Left hindlimb (tissue), 1 donor: ENCODE data around the gene TBC1D22A.
"Not testable (repeated sequence)": the region's sequence is repeated elsewhere in the genome, so short reads cannot be mapped to it uniquely, and the experiment has no call there.

Experiments used
- DNase-seq: peaks from one replicate; pipeline ENCODE4 v3.0.0-alpha.2; 2018

Gene TBC1D22A

DNA sequence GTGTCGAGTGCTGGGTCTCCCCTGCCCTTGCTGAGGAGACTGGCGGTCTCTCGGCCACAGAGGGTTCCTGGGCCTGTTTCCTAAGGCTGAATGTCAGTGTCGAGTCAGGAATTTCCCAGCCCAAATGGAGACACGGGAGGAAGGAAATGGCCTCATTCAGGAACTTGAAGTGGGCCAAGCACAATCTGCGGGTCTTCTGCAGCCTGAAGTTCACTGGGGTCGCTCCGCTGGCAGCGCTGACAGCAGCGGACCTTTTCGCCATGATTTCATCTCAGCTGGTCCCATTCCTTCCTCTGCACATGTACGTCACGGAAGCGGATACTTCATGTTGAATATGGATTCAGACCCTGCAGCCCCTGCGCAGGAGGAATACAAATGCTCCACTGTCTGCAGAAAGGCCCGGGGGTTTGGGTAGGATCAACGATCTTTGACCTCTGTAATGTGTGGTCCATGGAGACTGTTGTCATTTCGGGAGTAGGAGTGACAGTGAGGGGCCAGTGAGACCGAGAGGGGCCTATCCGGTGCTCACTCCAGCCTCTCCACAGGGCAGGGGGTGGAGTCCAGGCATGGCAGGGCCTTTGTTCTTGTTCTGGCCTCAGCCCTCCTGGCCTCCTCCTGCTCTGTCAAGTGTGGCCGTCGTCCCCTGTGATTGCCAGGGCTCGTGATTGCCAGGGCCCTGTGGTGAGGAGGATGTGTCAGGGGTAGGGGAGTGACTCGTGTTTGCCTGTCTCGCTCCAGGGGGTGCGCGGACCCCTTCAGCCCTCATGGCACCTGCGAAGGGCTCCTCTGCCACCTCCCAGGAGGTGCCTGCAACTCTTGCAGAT lies 402.3 kb downstream of the TBC1D22A start:
- DNase-seq: peak; percentile 33

DNA sequence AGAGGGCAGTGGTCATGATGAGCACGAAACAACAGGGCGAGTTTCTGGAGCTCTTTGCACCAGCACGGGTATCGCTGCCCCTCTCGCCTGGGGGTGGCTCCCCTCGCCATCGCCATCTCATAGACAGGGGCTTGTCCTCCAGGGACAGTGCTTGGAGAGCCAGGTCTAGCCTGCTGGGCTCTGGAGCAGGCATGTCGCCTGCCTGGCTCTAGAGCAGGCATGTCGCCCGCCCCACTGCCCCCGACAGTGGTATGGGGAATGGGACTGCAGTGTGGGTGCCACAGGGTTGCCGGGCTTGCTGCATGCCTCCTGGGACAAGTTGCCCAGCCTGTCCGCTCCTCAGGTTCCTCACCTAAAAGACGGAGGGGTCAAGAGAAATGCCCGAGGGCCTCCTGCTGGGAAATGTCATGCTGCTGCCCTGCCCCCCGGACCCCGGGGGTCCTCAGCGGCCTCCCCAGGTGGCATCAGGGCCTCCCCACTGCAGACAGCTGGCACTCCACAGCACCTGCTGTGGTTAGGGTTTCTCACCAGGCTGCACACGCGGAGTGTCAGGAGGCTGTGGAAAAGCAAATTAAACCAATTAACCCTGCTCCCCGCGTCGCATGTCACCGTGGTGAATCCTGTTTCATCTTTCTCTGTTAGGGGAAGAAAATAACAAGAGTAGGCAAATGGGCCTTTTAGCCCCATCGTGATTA lies 403.0 kb downstream of the TBC1D22A start:
- peak; percentile 13 for DNase-seq

DNA sequence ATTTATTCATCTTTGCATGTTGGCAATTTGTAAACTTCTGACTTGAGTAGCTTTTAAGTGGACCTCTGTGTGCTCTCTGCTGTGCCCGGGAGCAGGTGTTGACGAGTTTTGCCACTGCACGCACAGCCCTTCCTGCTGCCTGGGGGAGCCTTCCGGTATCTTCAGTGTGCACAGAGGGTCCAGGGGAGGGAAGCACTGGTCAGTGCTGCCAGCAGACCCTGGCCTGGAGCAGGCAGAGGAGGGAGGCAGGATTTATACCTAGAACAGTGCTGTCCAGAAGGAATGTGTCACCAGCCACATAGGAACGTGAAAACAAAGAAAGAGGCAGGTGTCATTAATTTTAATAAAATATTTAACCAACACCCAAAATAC lies 403.6 kb downstream of the TBC1D22A start:
- no peak for DNase-seq

DNA sequence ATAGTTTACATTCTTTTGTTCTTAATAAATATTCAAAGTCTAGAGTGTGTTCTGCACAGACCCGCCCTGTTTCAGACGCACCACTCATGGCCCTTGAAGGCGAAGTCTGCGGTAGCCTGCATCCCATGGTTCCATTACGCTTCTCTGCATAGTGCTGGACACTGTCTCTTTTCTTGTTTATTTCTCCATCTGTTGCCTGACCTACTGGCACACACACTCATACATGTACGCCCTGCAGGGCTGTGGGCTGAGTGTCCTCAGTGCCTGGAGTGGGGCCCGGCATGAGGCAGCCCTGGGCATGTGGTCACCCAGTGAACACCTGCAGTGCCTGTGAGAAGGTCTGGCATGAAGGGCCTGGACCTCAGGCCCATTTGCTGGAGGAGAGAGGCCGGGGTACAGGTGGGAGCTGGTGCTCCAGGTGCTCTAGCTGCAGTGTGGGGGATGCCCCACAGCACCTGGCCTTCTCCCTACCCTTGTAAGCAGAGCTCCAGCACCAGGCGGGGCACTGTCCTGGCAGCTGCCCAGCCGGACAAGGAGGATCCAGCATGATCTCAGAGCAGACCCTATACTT lies 404.1 kb downstream of the TBC1D22A start:
- no peak for DNase-seq

DNA sequence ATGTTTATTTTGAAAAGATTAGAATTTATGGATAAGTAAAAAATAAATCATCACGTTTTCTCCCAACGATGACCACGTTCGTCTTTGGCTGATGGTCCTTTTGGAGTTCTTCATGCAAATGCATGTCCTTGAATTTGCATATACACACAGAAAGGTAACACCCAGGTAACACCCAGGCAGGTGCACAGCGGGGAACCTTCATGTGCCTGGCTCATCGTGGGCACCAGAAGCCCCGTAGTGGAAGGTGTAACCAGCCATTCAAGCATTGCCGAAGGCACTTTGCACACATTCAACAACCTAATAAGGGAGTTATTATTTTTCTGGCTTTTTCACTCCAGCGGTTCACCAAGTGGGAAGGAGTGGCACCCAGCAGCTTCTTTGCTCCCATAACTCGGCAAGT lies 404.6 kb downstream of the TBC1D22A start:
- DNase-seq: peak; percentile 4

DNA sequence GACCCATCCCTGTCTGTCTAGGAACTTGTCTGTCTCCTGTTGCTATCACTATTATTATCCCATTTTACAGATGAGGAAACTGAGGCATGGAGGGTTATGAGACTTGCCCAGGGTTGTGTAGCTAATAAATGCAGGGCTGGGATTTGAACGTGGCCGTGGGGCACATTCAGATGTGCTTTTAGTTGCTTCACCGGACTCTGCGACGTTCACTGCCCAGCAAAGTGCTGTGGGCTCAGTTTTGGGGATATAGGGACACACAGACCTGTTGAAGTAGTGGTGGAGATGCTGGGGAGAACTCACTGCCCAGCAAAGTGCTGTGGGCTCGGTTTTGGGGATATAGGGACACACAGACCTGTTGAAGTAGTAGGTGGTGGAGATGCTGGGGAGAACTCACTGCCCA lies 405.5 kb downstream of the TBC1D22A start:
- DNase-seq: not testable (repeated sequence)

DNA sequence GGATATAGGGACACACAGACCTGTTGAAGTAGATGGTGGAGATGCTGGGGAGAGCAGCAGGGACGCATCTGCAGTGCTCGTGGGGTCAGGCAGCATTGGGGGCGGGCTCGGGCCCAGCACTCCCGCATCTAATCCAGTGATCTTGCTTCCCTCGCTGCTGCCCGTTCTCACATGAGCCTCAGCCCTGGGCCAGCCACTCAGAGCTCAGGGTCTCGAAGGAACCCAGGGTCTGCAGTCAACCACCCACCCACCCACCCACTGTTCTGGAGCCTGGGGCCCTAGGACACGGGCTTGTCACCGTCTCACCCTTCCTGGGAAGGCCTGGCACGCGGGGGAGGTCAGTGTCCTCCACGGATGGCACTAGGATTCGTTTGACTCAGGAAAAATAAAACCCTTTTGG lies 406.0 kb downstream of the TBC1D22A start:
- DNase-seq: peak; percentile 9

DNA sequence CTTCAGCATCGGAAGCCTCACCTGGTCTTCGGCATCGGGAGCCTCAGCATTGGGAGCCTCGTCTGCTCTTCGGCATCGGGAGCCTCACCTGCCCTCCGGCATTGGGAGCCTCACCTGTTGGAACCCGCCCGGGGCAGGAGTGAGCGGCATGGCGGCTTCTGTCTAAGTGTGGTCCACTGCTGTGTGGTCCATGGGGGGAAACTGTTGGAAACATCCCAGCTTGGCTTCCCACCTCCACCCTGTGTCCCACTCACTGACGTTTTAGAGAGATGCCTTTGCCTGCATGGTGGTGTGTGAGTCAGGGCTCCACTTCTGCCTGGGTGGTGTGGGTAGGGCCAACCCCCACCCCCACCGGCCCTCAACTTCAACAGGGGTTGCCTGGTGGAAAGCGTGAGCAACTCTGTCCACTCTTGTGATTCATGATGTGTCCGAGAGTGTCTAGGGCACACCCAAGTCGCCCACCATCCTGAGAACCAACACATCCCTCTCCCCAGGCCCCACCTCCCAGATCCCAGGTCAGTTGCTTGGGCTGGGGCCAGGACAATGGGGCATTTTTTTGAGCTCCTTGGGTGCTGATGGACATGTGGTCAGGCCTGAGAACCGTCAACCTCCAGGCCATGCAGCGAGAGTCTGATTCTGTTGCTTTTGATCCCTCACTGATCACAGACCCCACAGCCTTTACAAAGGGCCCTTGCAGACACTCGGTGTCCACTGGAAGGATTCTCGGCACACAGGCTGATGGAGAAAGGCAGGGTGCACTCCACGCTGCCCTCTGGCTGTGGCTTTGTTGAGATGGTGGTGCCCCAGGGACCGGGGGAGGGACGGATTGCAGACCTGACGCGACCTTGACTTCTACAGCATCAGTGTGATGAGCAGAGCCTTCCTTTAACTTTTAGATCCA lies 406.7 kb downstream of the TBC1D22A start:
- DNase-seq: peak; percentile 15

DNA sequence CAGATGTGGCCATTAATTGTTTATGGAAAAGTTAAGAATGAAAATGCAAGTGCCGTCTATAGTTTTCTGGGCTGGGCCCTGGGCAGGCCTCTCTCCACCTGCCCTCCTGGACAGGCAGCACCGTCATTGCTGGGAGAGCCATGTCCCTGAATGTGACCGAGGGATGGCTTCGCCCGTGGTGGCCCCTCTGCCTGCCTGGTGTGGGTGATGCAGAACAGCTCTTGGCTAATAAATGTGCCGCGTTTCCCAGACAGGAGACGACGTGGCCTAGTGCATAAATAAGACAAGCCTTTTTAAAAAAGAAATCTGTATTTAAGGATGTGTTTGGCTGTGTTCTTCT lies 407.3 kb downstream of the TBC1D22A start:
- DNase-seq: peak; percentile 8

DNA sequence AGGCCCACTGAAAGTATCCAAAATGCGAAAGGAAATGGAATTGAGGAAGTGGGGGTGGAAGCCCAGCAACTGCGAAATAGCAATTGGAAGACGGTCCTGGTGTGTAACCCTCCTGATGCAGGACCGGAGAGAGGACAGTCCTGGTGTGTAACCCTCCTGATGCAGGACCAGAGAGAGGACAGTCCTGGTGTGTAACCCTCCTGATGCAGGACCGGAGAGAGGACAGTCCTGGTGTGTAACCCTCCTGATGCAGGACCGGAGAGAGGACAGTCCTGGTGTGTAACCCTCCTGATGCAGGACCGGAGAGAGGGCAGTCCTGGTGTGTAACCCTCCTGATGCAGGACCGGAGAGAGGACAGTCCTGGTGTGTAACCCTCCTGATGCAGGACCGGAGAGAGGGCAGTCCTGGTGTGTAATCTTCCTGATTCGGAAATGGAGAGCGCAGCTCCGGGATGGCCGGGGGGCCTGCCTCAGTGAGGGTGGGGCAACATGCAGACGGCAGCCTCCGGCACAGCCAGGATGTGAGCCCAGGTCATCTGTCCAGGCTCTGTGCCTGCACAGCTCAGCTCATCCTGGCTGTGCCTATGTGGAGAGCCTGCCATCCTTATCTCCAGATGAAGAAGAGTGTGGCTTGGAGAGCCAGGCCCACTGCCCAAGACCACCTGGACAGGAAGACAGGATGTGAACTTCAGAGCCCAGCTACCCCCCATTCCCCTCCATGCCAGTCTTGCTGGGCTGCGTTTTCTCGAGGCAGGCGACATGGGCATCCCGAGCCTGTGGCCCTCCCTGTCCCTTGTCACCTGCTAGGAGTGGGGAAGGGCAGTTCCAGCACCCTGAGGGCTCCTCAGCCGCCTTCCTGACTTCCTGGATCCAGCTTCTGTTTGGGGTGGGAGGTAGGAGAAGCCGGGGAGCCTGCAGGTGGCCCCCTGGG lies 408.3 kb downstream of the TBC1D22A start:
- DNase-seq: peak; percentile 20

DNA sequence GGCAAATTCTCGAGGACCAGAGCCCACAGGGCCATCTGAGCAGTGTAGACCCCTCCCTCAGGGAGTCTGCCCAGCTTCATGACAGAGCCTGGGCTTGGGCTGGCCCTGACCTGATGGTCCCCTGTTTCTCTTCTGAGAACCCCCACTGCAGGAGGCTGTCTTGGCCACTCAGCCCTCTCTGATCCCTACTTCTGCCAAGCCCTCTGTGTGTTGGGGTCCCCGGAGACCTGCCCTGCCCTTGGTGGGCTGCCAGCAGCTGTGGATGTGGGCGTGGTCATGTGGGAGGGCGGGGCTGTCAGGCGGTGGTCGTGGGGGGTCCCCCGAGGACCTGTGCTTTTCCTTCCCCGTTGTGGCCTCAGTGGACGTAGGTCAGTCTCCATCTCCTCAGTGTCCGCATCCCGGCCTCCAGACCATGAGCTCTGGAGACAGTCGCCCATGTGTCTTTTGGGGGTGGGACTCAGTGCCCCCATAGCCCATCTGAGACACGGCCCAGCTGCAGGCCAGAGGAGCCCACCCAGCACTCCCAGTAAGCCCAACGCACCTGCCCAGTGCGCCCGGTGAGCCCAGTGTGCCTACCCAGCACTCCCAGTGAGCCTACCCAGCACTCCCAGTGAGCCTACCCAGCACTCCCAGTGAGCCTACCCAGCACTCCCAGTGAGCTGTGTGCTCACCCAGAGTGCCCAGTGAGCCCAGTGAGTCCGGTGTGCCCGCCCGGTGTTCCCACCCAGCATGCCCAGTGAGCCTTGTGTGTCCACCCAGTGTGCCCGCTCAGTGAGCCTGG lies 409.2 kb downstream of the TBC1D22A start:
- DNase-seq: peak; percentile 26

DNA sequence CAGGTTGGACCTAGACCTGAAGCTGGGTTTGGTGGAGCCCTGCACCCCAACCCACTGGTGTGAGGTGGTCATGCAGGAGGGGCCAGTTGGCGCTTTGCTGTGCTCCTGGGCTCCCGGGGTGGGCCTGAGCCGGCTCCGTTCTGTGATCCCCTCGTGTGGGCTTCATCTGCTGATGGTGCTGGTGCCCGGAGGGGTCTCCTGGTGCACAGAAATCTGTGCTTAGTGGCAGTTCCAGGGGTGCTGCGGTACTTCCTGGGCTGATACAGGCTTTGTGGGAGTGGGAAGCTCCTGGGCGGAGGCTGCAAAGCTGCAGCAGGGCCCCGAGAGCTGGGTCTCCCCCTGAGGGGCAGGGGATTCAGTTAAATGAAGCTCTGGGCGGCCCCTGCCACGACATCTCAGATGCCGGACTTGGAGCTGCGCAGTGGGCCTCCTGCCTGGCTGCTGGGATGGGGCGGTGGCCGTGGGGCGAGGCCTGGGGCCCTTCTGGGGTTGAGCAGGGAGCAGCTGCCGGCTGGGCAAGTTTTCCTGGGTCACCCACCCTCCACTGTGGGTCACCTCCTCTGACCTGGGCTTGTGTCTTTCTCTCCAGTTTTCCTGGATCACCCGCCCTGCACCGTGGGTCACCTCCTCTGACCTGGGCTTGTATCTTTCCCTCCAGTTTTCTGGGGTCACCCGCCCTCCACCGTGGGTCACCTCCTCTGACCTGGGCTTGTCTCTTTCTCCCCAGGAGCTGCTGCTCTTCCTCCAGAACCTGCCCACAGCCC lies 410.5 kb downstream of the TBC1D22A start:
- DNase-seq: peak; percentile 12

DNA sequence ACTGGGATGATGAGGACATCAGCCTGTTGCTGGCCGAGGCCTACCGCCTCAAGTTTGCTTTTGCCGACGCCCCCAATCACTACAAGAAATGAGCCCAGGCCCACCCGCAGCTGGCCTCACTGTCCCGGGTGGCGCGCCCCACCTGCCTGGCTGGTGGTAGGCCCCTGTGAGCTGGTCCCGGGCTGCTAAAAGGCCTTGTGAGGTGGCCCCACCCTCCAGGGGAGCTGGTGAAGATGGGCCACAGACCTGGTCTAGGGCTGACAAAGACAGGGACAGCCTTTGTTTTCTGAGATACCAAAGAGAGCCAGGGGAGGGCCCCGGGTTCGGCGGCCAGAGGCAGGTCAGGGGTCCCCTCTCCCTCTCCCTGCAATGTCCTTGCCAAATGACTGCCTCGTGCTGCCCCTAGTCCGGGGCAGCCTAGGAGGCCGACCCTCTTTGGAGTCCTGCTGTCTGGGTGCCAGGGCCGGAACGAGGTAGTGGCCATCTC lies 411.1 kb downstream of the TBC1D22A start:
- peak; percentile 22 for DNase-seq

DNA sequence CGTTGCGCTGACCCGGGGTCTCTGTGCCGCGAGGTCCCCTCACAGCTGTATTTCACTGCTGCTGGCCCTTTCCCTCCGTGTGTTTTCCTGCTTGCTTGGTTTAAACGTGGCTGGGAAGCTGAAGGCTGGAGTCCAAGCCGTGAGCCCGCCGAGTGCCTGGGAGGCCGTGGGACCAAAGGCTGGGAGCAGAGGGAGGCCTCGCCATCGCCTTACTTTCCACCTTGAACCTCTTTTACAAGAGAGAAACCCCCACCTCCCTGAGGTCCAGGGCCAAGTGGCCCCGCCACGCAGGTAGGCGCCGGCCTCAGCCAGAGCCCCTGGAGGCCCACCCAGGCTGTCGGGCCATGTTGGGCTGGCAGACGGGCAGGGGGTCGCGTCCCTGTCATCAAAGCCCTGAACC lies 411.6 kb downstream of the TBC1D22A start:
- peak; percentile 15 for DNase-seq

DNA sequence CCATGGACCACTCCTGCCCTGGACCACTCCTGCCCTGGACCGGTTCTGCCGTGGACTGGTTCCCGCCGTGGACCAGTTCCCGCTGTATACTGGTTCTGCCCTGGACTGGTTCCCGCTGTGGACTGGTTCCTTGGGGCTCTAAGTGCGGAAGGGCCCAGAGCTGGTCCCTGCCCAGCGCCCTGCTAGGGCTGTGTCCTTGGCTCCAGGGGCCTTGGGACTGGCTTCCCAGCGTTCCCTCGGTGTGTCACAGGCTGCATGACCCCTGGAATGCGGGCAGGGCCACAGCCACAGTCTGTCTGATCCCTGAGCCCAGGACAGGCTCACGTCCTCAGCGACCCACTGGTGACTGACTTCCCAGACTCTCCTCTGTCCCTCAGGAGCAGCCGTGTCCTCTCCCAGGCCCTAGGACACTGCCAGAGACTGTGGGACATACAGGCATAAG lies 412.2 kb downstream of the TBC1D22A start:
- DNase-seq: peak; percentile 18

DNA sequence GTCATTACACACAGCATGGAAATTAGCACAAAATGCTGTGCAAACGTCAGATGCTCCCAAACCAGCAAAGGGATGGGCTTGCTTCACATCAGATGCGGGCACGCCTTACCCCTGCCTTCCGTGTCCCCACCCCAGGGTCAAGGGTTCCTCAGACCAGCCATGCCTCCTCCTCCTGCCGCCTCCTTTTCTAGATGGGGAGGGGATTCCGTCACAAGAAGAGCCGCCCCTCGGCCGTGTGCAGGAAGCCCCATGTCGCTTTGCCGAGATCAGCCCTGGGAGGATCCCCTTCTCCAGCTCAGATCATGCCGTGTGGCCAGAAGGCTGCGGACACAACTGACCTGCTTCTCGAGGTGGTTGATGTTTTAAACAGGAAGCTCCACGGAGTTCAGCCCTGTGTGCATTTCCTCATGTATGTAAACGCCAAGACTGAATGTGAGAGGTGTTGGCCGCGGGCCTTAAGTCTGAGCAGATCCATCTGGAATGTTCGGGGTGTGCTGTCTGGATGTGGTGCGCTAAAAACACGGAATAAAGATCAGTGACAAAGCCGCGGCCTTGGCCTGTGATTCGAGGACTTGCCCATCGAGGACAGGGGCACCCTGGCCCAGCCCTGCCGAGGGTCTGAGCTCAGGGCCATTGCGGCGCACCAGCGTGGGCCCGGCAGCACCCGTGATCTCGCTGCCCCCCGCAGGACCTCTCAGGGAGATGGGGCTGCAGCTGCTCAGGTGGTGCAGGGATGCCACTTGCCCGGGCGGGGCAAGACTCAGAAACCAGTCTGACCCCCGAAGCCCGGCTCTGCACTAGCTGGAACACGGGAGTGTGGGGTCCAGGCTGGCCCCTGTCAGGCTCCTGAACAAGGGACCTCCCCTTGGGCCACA lies 412.9 kb downstream of the TBC1D22A start:
- peak; percentile 63 for DNase-seq

DNA sequence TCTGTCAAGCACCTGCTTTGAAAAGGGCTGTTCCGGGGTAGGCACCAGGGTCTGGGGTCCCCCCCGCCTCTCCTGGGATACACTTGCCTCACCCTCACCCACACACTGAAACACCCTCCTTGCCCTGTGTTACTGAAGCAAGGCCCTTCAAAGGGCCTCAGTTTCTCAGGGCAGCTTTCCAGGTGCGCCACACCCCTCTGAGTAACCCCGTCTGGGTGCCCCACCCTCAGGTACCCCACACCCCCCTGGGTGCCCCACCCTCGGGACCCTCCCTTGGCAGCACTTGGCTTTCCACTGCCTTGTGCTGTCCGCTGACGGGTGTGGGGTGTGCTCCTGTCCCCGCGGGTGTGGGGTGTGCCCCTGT lies 413.6 kb downstream of the TBC1D22A start:
- DNase-seq: peak; percentile 20

DNA sequence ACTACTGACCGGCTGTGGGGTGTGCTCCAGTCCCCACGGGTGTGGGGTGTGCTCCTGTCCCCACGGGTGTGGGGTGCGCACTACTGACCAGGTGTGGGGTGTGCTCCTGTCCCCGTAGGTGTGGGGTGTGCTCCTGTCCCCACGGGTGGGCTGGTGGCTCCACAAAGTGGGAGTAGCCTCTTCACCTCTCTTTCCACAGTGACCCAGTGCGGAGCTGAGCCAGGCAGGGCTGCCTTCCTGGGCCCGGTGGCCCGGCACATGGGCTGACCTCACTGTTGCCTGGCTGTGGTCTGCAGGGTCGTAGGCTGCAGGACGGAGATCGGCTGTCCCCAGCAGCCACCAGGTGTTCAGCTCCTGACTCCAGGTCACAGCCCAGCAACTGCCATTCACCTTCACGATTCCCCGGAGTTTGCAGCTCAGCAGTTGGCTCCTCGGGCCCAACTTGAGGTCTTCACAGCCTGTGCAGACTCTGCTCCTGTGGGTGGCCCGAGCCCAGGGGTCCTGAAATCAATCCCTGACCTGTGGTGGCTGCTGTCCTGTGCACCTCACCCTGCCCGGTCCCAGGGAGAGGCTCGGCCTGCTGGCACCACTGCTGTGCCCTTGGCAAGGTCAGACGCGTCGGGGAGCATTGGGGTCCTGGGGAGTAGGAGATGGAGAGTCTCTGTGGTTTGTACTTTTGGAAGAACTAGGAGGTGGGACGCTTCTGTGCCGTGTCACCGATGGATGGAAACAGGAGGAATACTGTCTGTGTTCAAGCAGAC lies 414.3 kb downstream of the TBC1D22A start:
- peak; percentile 11 for DNase-seq
